ENCODE results near the gene MTHFD2. TPM values are rescaled to one million over a fixed set of nuclear protein-coding genes. Genes with fewer than 3 reads are reported as not detected.

MTHFD2 gene
- polyA plus RNA-seq, 3 donors = 24.1 to 39.4 (median 38.5) TPM

- peaks cover 61 to 91% of the 10 kb centered on the region in 2 donors for H3K36me3 Mint-ChIP-seq
- H3K4me1 Mint-ChIP-seq = no peaks in the 10 kb centered on the region
- Histone ChIP-seq H3K9me3 (replicated peaks in 1 of 2; ENCODE audit: control insufficient read depth in 1 of 2, insufficient read depth in 1 of 2, low read length in 2 of 2) (no peaks in the 10 kb centered on the region), H3K4me1 (ENCODE audit: control insufficient read depth in 1 of 2, insufficient read depth in 2 of 2, low read length in 2 of 2) (no peaks in the 10 kb centered on the region), H3K9ac (ENCODE audit: insufficient read depth, low read length, poor library complexity, severe bottlenecking) (no peak overlapping the region), H3K79me2 (ENCODE audit: insufficient read depth, low read length) (no peaks in the 10 kb centered on the region), H2AFZ (ENCODE audit: insufficient read depth, low read depth, low read length, poor library complexity, severe bottlenecking) (no peak overlapping the region), H3K4me3 (replicated peaks in 1 of 3; ENCODE audit: low read depth in 2 of 3, low read length in 3 of 3) (no peak overlapping the region), H3K27ac (ENCODE audit: low read depth in 1 of 2, low read length in 2 of 2) (no peak overlapping the region), H3K27me3 (ENCODE audit: control insufficient read depth in 2 of 2, insufficient read depth in 2 of 2, low read length in 2 of 2) (no peaks in the 10 kb centered on the region), H4K20me1 (ENCODE audit: insufficient read depth, low read length) (no peaks in the 10 kb centered on the region), H3K4me2 (replicated peaks; ENCODE audit: extremely low read depth, low read length, poor library complexity, severe bottlenecking) (no peak overlapping the region), H3K36me3 (replicated peaks in 1 of 2; ENCODE audit: control insufficient read depth in 1 of 2, insufficient read depth in 2 of 2, low read length in 2 of 2) (peaks cover 59 to 91% of the 10 kb centered on the region in 2 donors)
- no peak for DNase-seq
- H3K4me3 Mint-ChIP-seq = no peak overlapping the region
- no peaks in the 10 kb centered on the region for H3K9me3 Mint-ChIP-seq
- no peak overlapping the region for H3K27ac Mint-ChIP-seq
- intact Hi-C loops (cut with micrococcal nuclease) = loop anchor here in 1 of 2 donors (10.0 kb wide), 1 partner anchor 72 kb away; the partner anchor contains the start of gene BOLA3
- WGBS (ENCODE audit: insufficient coverage) = 100% methylated on average over 1 of the region's 2 CpGs
- no peak for TF ChIP-seq CTCF (IDR thresholded peaks at IDR 0.05)
- H3K27me3 Mint-ChIP-seq (ENCODE audit: low read depth in 3 of 3) = no peaks in the 10 kb centered on the region
Measured at GRCh38 chr2:74216642-74217041, 18.2 kb downstream of the MTHFD2 start.

- no peak for TF ChIP-seq CTCF (IDR thresholded peaks at IDR 0.05)
- Histone ChIP-seq H3K4me3 (replicated peaks in 1 of 3; ENCODE audit: low read depth in 2 of 3, low read length in 3 of 3) (no peak overlapping the region), H3K4me2 (replicated peaks; ENCODE audit: extremely low read depth, low read length, poor library complexity, severe bottlenecking) (no peak overlapping the region), H3K27me3 (ENCODE audit: control insufficient read depth in 2 of 2, insufficient read depth in 2 of 2, low read length in 2 of 2) (no peaks in the 10 kb centered on the region), H3K9me3 (replicated peaks in 1 of 2; ENCODE audit: control insufficient read depth in 1 of 2, insufficient read depth in 1 of 2, low read length in 2 of 2) (no peaks in the 10 kb centered on the region), H3K9ac (ENCODE audit: insufficient read depth, low read length, poor library complexity, severe bottlenecking) (no peak overlapping the region), H3K4me1 (ENCODE audit: control insufficient read depth in 1 of 2, insufficient read depth in 2 of 2, low read length in 2 of 2) (peaks cover 9 to 10% of the 10 kb centered on the region in 2 donors), H3K27ac (ENCODE audit: low read depth in 1 of 2, low read length in 2 of 2) (peak overlapping the region in 1 of 2 donors; percentile 41), H3K36me3 (replicated peaks in 1 of 2; ENCODE audit: control insufficient read depth in 1 of 2, insufficient read depth in 2 of 2, low read length in 2 of 2) (peaks cover 29 to 62% of the 10 kb centered on the region in 2 donors), H3K79me2 (ENCODE audit: insufficient read depth, low read length) (no peaks in the 10 kb centered on the region), H2AFZ (ENCODE audit: insufficient read depth, low read depth, low read length, poor library complexity, severe bottlenecking) (no peak overlapping the region), H4K20me1 (ENCODE audit: insufficient read depth, low read length) (no peaks in the 10 kb centered on the region)
- Mint-ChIP-seq H3K9me3 (no peaks in the 10 kb centered on the region), H3K36me3 (peaks cover 43 to 59% of the 10 kb centered on the region in 2 donors), H3K4me1 (peaks cover 25% of the 10 kb centered on the region), H3K27ac (no peak overlapping the region), H3K27me3 (ENCODE audit: low read depth in 3 of 3) (no peaks in the 10 kb centered on the region), H3K4me3 (no peak overlapping the region)
- intact Hi-C loops (cut with micrococcal nuclease) = loop anchor here in 1 of 2 donors (10.0 kb wide), 1 partner anchor 75 kb away; the partner anchor contains the start of gene BOLA3
- WGBS (ENCODE audit: insufficient coverage) = 100% methylated on average over 3 of the region's 5 CpGs
- DNase-seq = no peak
Measured at GRCh38 chr2:74219846-74220486, 21.6 kb downstream of the MTHFD2 start.
